AG04450 (cell line): Measurements from ENCODE around the gene CFAP251. TPM values are rescaled to one million over a fixed set of nuclear protein-coding genes. Genes with fewer than 3 reads are reported as not detected.
A peak's percentile ranks its signal among the peaks of the same experiment; 100 is the strongest.

ENCODE experiments used
- CTCF ChIA-PET: fragments of 300-600, 350-600 bp; formaldehyde crosslinking; extraction: SDS; loops from one replicate; lab custom pipeline; 2022; ENCODE audit warnings: antibody characterized with exemption, inconsistent platforms; lab: Charles Lee
- POLR2A ChIA-PET: fragments of 350-600 bp; formaldehyde crosslinking; extraction: SDS; loops from one replicate; lab custom pipeline; 2021; ENCODE audit warnings: antibody characterized with exemption, inconsistent platforms; lab: Yijun Ruan, JAX
- DNase-seq: peaks from one replicate; pipeline ENCODE4 v3.0.0-alpha.2; 2011; ENCODE audit warnings: low read depth, low spot score
- H3K27ac ChIP-seq: one replicate; pipeline ENCODE4 v1.5.1; 2012; ENCODE audit warnings: low read depth, low read length, control low read depth
- H3K27me3 ChIP-seq: one replicate; pipeline ENCODE4 v1.6.0; 2012; ENCODE audit warnings: low read length; ENCODE audit not compliant: control insufficient read depth, insufficient read depth
- H3K4me3 ChIP-seq: 2 replicates; pipeline ENCODE4 v1.5.1; 2011; ENCODE audit warnings: mild to moderate bottlenecking, low read depth, low read length, control low read depth
- H3K9me3 ChIP-seq: 2 replicates; pipeline ENCODE4 v1.5.1; 2012; ENCODE audit warnings: low read length; ENCODE audit not compliant: control insufficient read depth, insufficient read depth
- polyA plus RNA-seq: library from polyadenylated mRNA; depleted of rRNA; stranded (reverse); fragments of >200 nt; gene quantifications from 2 replicates; pipeline ENCODE4 v1.2.3, GENCODE V29; 2011
- TF ChIP-seq, protein P1 (sequence below): IDR thresholded peaks from 2 replicates; pipeline ENCODE4 v1.5.1; 2011; ENCODE audit warnings: low read depth, low read length, control low read depth, inconsistent platforms

CFAP251 gene
- polyA plus RNA-seq, 1 experiment = 16.1 TPM

DNA sequence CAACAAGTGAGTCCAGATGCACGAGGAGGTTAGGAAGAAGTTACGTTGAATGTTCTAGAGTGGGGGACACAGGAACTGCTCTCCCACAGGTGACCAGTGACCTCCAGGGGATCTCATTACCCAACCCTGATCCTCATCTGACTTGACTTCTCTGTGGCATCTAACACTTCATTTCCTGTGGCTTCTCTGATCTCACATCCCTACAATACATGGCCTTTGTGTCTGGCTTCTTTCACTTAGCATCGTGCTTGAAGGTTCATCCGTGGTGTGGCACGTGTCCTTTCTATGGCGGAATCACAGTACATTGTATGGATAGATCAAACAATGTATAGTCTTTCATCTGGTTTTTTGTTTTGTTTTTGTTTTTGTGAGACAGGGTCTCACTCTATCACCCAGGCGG is 19.3 kb downstream of the CFAP251 start:
- Histone ChIP-seq H3K27ac (no peak overlapping the region), H3K9me3 (peaks cover 5% of the 10 kb centered on the region; the same call in 1 of the 2 replicates), H3K4me3 (no peak overlapping the region), H3K27me3 (no peaks in the 10 kb centered on the region)
- TF ChIP-seq, protein P1, sequence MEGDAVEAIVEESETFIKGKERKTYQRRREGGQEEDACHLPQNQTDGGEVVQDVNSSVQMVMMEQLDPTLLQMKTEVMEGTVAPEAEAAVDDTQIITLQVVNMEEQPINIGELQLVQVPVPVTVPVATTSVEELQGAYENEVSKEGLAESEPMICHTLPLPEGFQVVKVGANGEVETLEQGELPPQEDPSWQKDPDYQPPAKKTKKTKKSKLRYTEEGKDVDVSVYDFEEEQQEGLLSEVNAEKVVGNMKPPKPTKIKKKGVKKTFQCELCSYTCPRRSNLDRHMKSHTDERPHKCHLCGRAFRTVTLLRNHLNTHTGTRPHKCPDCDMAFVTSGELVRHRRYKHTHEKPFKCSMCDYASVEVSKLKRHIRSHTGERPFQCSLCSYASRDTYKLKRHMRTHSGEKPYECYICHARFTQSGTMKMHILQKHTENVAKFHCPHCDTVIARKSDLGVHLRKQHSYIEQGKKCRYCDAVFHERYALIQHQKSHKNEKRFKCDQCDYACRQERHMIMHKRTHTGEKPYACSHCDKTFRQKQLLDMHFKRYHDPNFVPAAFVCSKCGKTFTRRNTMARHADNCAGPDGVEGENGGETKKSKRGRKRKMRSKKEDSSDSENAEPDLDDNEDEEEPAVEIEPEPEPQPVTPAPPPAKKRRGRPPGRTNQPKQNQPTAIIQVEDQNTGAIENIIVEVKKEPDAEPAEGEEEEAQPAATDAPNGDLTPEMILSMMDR = no peak
- no peak for DNase-seq
- ChIA-PET CTCF (no interaction called here), POLR2A (no interaction called here)

DNA sequence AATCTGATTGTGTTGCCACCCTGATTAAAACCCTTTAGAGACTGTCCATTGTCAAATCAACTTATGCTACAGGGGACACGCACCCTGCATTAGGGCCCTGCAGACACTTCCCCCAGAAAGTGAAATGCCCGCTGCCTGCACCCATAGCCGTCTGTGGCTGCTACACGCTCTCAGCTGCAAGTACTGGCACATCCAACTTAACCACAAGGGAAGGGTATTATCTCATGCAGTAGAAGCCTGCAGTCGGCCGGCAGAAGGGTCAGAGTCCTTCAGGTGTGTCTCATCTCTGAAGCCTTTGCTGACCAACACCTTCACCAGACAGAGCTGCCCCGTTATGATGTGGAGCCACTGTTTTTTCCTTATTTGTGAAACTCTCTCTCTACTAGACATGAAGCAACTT is 20.8 kb downstream of the CFAP251 start:
- H3K9me3 ChIP-seq = peaks cover 5% of the 10 kb centered on the region; the same call in 1 of the 2 replicates
- no peak for DNase-seq
- CTCF ChIA-PET = no interaction called here
- TF ChIP-seq, protein P1 = no peak
- H3K27ac ChIP-seq = no peak overlapping the region
- H3K4me3 ChIP-seq = no peak overlapping the region
- no peaks in the 10 kb centered on the region for H3K27me3 ChIP-seq
- POLR2A ChIA-PET = no interaction called here

DNA sequence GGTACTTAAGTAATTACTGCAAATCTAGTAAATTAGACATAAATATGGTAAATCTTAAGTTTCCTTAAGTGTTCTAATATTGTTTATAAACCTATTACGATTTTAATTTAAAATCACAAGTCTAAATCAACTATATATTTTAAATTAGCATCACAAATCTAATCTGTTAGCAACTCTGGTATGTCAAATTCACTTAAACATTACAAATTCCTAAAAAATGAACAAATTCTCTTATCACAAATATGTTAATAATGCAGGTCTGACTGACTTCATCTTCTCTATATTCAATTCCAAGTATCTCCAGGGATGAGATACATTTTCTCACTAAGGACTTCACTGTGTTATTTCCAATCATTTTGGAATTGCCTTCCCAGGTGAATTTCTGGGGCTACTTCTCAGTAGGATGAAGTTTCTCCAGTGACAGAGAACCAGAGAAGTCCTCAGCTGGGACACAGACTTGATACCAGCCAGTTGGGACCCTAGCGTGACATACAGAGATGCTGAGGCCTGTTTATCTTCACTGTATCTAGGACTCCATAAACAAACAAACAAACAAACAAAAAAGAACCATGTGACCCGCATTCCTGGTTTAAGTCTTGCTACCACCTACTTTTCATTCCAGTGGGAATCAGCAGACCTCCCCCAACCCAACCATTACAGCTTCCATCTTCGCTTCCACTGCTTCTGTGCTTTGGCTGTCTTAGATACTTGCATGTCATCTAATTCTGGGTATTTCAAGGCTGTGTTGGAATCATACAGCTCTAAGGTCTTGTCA is 21.8 kb downstream of the CFAP251 start:
- ChIA-PET POLR2A (no interaction called here), CTCF (no interaction called here)
- Histone ChIP-seq H3K27me3 (no peaks in the 10 kb centered on the region), H3K4me3 (no peak overlapping the region), H3K9me3 (peaks cover 5% of the 10 kb centered on the region; the same call in 1 of the 2 replicates), H3K27ac (no peak overlapping the region)
- no peak for DNase-seq
- TF ChIP-seq, protein P1 = no peak

DNA sequence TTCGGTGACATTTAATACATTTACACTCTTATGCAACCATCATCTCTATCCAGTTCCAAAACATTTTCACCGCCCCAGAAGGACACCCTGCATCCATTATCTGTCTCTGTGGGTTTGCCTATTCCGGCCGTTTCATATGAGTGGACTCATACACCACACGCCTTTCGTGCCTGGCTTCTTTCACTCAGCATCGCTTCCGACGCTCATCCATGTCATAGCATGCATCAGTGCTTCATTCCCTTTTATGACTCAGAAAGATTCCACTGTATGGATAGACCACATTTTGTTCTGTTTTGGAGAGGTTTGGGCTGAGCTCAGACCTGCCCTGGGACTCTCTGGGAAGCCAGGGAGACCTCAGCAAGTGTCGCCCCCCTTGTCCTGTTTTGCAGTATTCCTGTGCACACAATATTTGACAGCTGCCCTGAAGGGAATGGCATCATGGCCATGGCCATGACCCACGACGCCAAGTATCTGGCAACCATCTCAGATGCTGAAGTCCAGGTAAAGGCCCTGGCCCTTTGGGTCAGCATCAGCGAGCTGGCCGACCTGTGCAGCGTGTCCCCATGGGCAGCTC is 23.8 kb downstream of the CFAP251 start:
- TF ChIP-seq, protein P1 = no peak
- POLR2A ChIA-PET = no interaction called here
- peak; percentile 36 for DNase-seq
- Histone ChIP-seq H3K27me3 (no peaks in the 10 kb centered on the region), H3K4me3 (no peak overlapping the region), H3K27ac (peak overlapping the region; percentile 75), H3K9me3 (peaks cover 5% of the 10 kb centered on the region; the same call in 1 of the 2 replicates)
- CTCF ChIA-PET = no interaction called here

DNA sequence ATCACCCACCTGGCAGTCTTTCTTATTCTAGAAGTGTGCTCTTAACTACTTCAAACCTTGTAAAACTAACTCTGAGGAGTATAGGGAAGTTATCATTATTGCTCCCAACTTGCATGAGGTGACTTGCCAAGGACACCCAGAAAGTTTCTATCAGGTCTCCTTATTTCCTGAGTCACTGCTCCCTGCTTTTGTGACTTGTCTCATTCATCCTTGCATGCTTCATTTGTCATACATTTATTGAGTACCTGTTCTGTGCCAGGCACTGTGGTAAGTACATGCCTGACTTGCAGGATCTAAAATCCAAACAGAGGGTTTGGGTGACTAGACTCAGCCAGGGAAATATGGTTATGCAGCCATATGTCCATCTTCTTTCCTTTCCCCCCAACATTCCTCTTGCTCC is 25.5 kb downstream of the CFAP251 start:
- Histone ChIP-seq H3K27me3 (no peaks in the 10 kb centered on the region), H3K27ac (no peak overlapping the region), H3K4me3 (no peak overlapping the region), H3K9me3 (peaks cover 5% of the 10 kb centered on the region; the same call in 1 of the 2 replicates)
- ChIA-PET CTCF (no interaction called here), POLR2A (no interaction called here)
- TF ChIP-seq, protein P1 = no peak
- DNase-seq = no peak
